ENCODE results near the gene PEX11A.

Gene PEX11A

DNA sequence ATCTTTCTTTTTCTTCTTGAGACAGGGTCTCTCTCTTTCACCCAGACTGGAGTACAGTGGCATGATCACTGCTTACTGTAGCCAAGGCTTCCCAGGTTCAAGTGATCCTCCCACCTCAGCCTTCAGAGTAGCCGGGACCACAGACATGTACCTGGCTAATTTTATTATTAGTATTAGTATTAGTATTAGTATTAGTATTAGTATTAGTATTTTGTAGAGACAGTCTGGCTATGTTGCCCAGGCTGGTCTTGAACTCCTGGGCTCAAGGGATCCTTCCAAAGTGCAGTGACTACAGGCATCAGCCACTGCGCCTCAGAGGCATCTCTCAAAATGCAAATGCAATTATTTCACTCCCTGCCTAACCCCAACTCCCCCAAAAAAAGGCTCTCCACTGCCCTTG is 37.0 kb downstream of the PEX11A start:
- H3K4me3 ChIP-seq (replicated peaks; ENCODE audit: low read depth, low read length): no peak overlapping the region
- TF ChIP-seq, protein P1, sequence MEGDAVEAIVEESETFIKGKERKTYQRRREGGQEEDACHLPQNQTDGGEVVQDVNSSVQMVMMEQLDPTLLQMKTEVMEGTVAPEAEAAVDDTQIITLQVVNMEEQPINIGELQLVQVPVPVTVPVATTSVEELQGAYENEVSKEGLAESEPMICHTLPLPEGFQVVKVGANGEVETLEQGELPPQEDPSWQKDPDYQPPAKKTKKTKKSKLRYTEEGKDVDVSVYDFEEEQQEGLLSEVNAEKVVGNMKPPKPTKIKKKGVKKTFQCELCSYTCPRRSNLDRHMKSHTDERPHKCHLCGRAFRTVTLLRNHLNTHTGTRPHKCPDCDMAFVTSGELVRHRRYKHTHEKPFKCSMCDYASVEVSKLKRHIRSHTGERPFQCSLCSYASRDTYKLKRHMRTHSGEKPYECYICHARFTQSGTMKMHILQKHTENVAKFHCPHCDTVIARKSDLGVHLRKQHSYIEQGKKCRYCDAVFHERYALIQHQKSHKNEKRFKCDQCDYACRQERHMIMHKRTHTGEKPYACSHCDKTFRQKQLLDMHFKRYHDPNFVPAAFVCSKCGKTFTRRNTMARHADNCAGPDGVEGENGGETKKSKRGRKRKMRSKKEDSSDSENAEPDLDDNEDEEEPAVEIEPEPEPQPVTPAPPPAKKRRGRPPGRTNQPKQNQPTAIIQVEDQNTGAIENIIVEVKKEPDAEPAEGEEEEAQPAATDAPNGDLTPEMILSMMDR (IDR thresholded peaks at IDR 0.05; ENCODE audit: low read length, missing control alignments): no peak
- no peak for DNase-seq (ENCODE audit: low read depth)

DNA sequence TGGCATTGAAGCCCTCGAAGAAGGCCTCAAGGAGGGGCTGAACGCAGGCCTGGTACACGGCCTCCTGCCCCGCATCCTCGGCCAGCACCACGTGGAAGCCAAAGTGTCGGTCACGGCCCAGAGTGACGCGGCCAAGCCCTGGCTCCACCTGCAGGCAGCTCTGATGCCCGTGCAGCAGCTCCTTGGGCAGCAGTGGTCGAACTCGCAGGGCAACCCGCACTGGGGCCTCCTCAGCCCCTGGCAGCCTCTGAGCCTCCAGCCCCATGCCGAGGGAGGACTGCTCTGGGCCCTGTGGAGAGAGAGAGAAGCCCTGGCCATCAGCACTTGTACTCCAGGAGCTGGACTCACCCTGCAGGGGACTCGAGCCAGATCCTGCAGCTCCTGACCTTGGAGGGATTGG is 37.9 kb downstream of the PEX11A start:
- no peak overlapping the region for H3K4me3 ChIP-seq (replicated peaks; ENCODE audit: low read depth, low read length)
- DNase-seq (ENCODE audit: low read depth): no peak
- TF ChIP-seq, protein P1 (IDR thresholded peaks at IDR 0.05; ENCODE audit: low read length, missing control alignments): no peak

DNA sequence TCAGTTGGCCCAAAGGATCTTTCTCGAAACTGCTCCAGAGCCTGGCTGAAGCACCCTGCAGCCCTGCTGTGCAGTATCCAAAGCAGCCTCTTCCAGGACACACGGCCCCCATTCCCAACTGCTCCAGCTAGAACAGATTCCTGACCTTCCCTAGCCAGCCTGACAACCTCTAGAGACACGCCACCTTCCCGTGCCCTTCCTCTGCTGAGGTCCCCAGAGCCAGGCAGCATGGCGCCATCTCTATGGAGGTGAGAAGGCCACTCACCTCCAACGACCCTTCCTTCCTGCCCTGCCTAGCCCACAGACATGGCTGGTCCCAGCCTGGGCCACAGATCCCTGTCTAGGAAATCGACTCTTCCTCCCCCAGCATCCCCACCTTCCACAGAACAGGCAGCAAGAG is 38.4 kb downstream of the PEX11A start:
- H3K4me3 ChIP-seq (replicated peaks; ENCODE audit: low read depth, low read length): no peak overlapping the region
- no peak for DNase-seq (ENCODE audit: low read depth)
- TF ChIP-seq, protein P1 (IDR thresholded peaks at IDR 0.05; ENCODE audit: low read length, missing control alignments): no peak

DNA sequence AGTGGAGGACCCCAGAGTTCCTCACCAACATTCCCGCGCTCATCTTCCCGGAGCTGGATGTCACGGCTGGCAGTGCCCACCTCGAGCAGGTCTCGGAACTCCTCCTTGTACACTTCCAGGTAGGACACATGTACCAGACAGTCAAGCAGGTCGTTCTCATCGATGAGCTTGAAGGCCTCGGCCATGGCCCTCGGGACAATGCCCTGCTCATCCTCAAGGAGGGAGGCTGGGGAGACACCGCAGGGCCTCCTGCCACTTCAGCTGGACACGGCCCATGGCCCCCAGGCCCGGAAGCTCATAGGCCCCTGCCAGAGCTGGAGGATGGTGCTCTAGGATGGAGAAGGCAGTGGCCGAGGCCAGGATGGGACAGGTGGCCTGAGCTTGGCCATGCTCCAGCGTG is 40.8 kb downstream of the PEX11A start:
- DNase-seq (ENCODE audit: low read depth): no peak
- H3K4me3 ChIP-seq (replicated peaks; ENCODE audit: low read depth, low read length): no peak overlapping the region
- TF ChIP-seq, protein P1 (IDR thresholded peaks at IDR 0.05; ENCODE audit: low read length, missing control alignments): no peak

DNA sequence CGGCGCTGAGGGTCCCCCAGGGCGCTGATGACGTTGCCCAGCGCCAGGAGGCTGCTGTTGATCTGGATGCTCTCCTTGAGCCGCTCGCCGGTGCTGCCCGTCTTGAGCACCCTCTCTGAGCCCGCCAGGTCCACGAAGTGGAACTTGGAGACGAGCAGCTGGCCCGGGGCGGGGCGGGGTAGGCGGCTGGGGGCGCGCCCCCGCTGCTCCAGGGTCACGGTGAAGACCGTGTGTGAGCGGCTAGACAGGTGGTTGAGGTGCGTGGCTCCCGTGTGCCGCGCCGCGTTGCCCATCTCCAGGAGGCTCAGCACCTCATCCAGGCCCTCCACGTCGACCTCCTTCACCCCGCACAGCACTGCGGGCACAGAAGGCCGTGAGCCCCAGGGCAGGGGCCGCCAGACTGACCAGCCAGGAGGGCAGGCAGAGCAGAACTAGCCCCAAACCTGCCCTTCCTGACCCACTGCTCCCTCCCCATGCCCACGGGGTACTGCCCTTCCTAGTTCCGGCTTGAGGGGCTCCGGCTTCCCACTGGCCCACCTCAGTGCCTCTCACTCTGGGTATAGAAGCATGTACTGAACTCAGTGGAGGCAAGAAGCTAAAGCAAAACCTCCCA is 41.4 kb downstream of the PEX11A start:
- H3K4me3 ChIP-seq (replicated peaks; ENCODE audit: low read depth, low read length): no peak overlapping the region
- TF ChIP-seq, protein P1 (IDR thresholded peaks at IDR 0.05; ENCODE audit: low read length, missing control alignments): no peak
- DNase-seq (ENCODE audit: low read depth): no peak

DNA sequence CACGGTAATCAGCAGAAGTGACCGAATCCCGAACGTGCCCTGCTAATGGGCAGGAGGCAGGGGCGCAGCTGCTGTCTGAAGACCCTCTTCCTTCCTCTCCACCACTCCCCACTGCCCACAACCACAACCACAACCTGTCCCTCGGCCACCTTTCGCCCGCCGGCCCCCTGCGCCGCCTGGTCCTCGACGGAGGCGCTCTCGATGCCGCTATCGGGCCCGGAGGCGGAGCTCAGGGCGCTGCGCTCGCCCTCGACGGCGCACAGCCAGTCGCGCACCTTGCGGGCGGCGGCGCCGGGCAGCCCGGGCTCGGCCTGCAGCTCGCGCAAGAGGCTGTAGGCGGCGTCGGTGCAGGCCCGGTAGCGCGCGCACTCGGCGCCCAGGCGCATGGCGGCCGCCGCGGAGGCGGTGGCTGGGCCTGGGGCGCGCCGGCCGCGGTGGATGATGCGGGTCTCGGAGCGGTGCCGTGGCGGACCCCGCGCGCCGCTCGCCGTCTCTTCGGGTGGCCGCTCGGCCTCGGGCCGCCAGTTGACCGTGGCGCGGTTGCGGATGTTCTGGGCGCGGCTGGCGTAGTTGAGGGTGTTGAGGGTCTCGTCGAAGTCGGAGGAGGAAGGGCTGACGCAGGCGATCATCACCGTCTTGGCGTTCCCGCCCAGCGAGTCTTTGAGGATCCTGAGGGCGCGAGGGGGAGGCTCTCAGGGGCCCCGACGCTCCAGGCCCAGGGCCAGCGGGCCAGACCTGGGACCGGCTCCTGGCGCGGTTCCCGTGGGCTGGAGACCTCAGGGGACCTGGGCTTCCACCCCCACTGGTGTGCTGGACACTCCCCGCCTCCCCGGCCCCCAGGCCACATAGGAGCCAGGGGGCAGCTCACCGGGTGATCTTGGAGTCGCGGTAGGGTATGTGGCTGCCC is 42.2 kb downstream of the PEX11A start:
- H3K4me3 ChIP-seq (replicated peaks; ENCODE audit: low read depth, low read length): no peak overlapping the region
- TF ChIP-seq, protein P1 (IDR thresholded peaks at IDR 0.05; ENCODE audit: low read length, missing control alignments): no peak
- DNase-seq (ENCODE audit: low read depth): no peak
